ENCODE measurements around the gene BCOR. TPM values are rescaled to one million over a fixed set of nuclear protein-coding genes. Genes with fewer than 3 reads are reported as not detected.
A peak's percentile ranks its signal among the peaks of the same experiment; 100 is the strongest.

BCOR gene
- total RNA-seq, result 56.3 and 90.5 TPM in 2 replicates
- polyA plus RNA-seq, result 30.0 and 43.1 TPM in 2 replicates

DNA sequence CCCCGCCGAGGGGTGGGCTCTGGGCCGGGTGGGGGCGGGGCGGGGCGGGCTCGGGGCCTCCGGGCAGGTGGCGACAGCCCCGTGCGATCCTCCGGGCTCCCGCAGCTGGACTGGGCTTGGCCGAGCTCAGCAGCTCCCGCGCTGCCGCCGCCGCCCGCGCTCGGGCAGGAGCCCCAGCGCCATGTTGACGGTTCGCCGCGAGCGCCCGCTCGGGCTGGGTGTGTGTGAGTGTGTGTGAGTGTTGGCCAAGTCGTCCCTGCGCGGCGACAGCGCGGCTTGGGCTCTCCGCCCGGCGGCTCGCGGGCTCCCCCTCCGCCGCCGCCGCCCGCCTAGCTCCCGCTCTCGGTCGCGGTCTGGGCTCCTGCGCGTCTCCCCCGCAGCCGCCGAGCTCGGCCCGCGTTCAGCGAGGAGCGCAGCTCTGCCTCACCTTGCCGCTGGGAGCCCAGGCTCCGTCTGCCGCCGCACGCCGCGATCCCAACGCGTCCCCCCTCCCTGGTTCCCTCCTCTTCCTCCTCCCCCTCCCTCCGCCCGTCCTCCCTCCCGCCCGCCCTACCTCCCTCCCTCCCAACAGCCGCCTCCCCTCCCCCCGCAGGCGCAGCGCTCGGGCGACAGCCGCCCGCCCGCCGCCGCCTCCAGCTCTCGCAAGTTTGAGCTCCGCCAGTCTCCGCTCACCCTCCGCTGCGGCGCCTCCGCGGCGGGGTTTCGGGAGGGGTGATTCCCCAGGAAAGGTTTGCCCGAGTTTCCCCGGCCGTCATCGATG is at the start of gene BCOR:
TSS of gene BCOR (minus strand) at position 455 of the 760 bp plus-strand sequence. CDS start 20,029 bp downstream, outside the sequence.
- Histone ChIP-seq H3K4me3 (peak within 1 kb of the TSS; percentile 83), H3K4me1 (ENCODE audit: low read depth) (peaks cover 34% of the 10 kb centered on the region), H3K27ac (peak within 1 kb of the TSS; percentile 72), H3K9me3 (ENCODE audit: low read depth) (no peaks in the 10 kb centered on the region), H3K36me3 (no peaks in the 10 kb centered on the region), H3K27me3 (peaks cover 10% of the 10 kb centered on the region)
- TF ChIP-seq, protein P1, sequence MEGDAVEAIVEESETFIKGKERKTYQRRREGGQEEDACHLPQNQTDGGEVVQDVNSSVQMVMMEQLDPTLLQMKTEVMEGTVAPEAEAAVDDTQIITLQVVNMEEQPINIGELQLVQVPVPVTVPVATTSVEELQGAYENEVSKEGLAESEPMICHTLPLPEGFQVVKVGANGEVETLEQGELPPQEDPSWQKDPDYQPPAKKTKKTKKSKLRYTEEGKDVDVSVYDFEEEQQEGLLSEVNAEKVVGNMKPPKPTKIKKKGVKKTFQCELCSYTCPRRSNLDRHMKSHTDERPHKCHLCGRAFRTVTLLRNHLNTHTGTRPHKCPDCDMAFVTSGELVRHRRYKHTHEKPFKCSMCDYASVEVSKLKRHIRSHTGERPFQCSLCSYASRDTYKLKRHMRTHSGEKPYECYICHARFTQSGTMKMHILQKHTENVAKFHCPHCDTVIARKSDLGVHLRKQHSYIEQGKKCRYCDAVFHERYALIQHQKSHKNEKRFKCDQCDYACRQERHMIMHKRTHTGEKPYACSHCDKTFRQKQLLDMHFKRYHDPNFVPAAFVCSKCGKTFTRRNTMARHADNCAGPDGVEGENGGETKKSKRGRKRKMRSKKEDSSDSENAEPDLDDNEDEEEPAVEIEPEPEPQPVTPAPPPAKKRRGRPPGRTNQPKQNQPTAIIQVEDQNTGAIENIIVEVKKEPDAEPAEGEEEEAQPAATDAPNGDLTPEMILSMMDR (IDR thresholded peaks at IDR 0.05; ENCODE audit: low read depth, low read length), result no peak
- peak; percentile 72 to 83 for DNase-seq (ENCODE audit: low read depth in 1 of 2, low spot score in 1 of 2)

DNA sequence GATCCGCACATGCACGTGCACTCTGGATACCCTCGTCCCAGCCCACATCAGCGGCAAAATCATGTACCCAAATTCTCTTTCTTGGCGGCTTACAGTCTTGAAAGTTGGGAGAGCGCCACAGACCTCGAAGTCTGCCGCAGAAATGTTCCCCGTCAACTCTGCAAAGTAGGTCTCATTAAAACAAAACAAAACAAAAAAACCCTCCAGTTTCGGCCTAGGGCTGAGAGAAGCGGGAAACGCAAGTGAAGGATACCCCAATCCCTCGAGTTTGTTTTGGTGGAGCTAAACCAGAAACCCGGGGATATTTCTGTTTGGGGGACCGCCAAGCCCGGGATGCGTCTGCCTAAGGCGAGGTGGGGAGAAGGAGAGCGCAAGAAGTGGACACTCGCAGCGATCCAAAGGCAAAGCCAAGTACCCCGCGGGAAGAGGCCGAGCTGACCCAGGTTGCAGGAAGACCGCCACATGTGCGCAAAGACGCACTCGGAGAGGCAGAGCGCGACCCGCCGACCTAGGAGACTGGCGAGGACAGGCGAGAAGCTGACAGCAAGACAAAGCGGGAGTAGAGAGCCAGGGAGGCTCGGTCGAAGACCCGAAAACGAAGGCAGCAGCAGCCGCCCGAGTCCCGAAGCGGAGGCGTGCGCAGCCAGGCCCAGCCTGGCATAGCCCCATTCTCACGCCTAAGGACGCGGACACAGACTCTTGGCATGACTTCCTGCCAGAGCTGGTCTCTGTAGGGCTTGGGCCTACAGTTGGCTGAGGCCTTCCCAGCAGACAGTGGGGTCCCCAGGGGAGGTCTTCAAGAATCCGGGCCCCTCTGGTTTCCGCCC is 49.6 kb upstream of the BCOR start:
- peaks cover 50% of the 10 kb centered on the region for H3K27me3 ChIP-seq

DNA sequence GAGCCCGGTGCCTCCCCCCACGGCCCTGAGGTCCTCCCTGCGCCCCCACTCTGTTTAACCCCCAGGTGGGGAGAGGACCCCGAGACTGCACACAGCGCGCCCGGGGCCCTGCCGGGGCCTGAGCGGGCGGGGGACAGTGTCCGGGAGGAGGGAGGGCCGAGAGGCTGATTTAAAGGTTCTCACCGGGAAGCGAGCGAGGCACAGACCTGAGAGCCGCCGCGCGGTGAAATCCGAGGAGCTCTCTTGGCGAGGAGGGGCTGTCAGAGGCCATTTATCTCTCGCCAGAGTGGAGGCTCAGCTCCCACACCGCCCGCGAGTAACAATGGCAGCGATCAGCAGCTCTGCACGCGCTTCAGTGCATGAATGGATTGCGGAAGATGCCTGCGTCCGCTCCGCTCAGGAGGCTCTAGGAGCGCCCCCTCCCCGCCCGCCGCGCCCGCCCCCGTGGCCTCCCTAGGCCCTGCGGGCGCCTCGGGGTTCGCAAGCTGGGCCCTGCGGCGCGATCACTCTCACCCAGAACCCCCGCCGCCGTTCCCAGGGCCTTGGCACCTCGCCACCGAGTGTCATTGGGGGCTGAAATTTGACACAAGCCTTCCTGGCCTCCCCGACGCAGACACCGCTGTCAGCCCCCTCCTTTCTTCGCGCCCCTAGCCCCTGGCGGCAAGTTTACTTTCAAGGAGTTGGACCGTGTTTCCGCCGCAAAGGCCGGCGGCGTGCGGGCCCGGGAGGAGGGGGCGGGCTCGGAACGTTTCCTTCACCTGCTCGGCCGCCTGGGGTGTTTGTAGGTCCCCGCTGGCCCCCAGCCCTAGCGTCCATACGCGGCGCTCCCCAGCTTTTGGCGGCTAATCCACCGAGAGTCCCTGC is 48.7 kb upstream of the BCOR start:
- peak; percentile 46 to 75 for DNase-seq (ENCODE audit: low read depth in 1 of 2, low spot score in 1 of 2)
- Histone ChIP-seq H3K9me3 (ENCODE audit: low read depth) (no peaks in the 10 kb centered on the region), H3K4me3 (peak overlapping the region; percentile 44), H3K27ac (no peak overlapping the region), H3K36me3 (no peaks in the 10 kb centered on the region), H3K4me1 (ENCODE audit: low read depth) (peaks cover 42% of the 10 kb centered on the region), H3K27me3 (peaks cover 51% of the 10 kb centered on the region)
- TF ChIP-seq, protein P1 (IDR thresholded peaks at IDR 0.05; ENCODE audit: low read depth, low read length), result no peak

More for the DNA sequence above, 49.6 kb upstream of the BCOR start:
- no peaks in the 10 kb centered on the region for H3K9me3 ChIP-seq (ENCODE audit: low read depth)
- H3K27ac ChIP-seq, result no peak overlapping the region
- H3K4me1 ChIP-seq (ENCODE audit: low read depth), result peaks cover 45% of the 10 kb centered on the region
- no peak for DNase-seq (ENCODE audit: low read depth in 1 of 2, low spot score in 1 of 2)
- no peaks in the 10 kb centered on the region for H3K36me3 ChIP-seq
- TF ChIP-seq, protein P1 (IDR thresholded peaks at IDR 0.05; ENCODE audit: low read depth, low read length), result no peak
- H3K4me3 ChIP-seq, result peak overlapping the region; percentile 44

DNA sequence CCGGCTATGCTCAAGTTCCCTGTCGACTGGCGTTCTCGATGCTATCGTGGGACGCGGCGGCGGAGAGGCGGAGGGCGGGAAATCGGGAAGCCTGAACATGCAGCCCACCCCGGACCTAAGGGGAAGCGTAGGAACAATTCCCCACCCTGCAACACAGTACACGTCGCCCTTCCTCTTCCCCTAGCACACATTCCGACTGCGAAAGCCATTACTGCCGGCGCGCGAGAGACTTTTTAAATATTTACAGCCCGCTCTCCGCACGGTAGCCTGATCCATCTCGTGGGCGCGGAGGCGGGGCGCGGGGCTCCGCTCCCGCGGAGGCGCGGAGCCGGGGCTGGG is 48.1 kb upstream of the BCOR start:
- H3K27me3 ChIP-seq, result peaks cover 51% of the 10 kb centered on the region
- H3K36me3 ChIP-seq, result no peaks in the 10 kb centered on the region
- H3K4me1 ChIP-seq (ENCODE audit: low read depth), result peaks cover 45% of the 10 kb centered on the region
- no peak overlapping the region for H3K27ac ChIP-seq
- peak overlapping the region; percentile 44 for H3K4me3 ChIP-seq
- H3K9me3 ChIP-seq (ENCODE audit: low read depth), result no peaks in the 10 kb centered on the region
- DNase-seq (ENCODE audit: low read depth in 1 of 2, low spot score in 1 of 2), result no peak
- TF ChIP-seq, protein P1 (IDR thresholded peaks at IDR 0.05; ENCODE audit: low read depth, low read length), result no peak
